HCT116 (cell line): ENCODE results near the gene ADAM8. TPM values are rescaled to one million over a fixed set of nuclear protein-coding genes. Genes with fewer than 3 reads are reported as not detected.

ENCODE experiments used
- ATAC-seq: fragments of 200-7000 bp; cut with Tn5 transposase; 2 replicates; pipeline ENCODE4 v1.9.1; 2020; ENCODE audit warnings: mild to moderate bottlenecking, moderate library complexity
- BruUV-seq: library from RNA; stranded (reverse); fragments of 400-500 nt; replicated peaks from 2 replicates; lab custom pipeline; 2021; lab: Mats Ljungman, UMichigan
- CTCF ChIA-PET: fragments of 300-600 bp; sonication (Branson Sonifier 250); formaldehyde crosslinking; loops from one replicate; lab custom pipeline; 2021; ENCODE audit warnings: antibody characterized with exemption; lab: Charles Lee
- POLR2A ChIA-PET: fragments of 300-600, 350-600 bp; sonication (Branson Sonifier 250); formaldehyde crosslinking; loops from one replicate; lab custom pipeline; 2021; ENCODE audit warnings: antibody characterized with exemption; lab: Charles Lee
- RAD21 ChIA-PET, 2 experiments: fragments of 300-600 bp; sonication (Branson Sonifier 250); formaldehyde crosslinking; loops; one replicate each; lab custom pipeline; 2023; ENCODE audit warnings: low total read pairs in 2 of 2; ENCODE audit not compliant: uncharacterized antibody in 2 of 2, unreplicated experiment in 2 of 2, low non-redundant PET in 1 of 2; lab: Charles Lee
- DNase-seq: peaks from one replicate; pipeline ENCODE4 v3.0.0-alpha.2; 2010; ENCODE audit warnings: low read depth, low spot score
- H2AFZ ChIP-seq: fragments of 200-600 bp; shearing (Covaris generic), sonication (generic); 2 replicates; pipeline ENCODE4 v1.6.1; 2017; ENCODE audit warnings: low read depth, mixed run types, mixed read lengths, antibody characterized with exemption, low read length; ENCODE audit not compliant: poor library complexity, severe bottlenecking
- H3K27ac ChIP-seq: 2 replicates; pipeline ENCODE4 v1.5.1; 2012; ENCODE audit warnings: low read depth, low read length
- H3K27me3 ChIP-seq: fragments of 200-600 bp; sonication (generic); 2 replicates; pipeline ENCODE4 v1.6.1; 2016; ENCODE audit warnings: mixed run types, low read length, mixed read lengths; ENCODE audit not compliant: insufficient read depth
- H3K36me3 ChIP-seq, 2 experiments: fragments of 200-500 bp in 1 of 2; fragments of 200-600 bp in 1 of 2; sonication (Bioruptor generic) in 1 of 2; sonication (generic) in 1 of 2; 2 replicates each; pipeline versions ENCODE4 v1.5.1 to v1.6.1; 2014 to 2016; ENCODE audit warnings: low read length in 2 of 2, inconsistent platforms in 1 of 2, mixed read lengths in 1 of 2, mixed run types in 1 of 2; ENCODE audit not compliant: insufficient read depth in 2 of 2, control insufficient read depth in 1 of 2
- H3K4me1 ChIP-seq, 2 experiments: fragments of 200-600 bp in 1 of 2; sonication (generic) in 1 of 2; 2 replicates each; pipeline versions ENCODE4 v1.5.1 to v1.6.1; 2012 to 2017; ENCODE audit warnings: low read length in 2 of 2, inconsistent platforms in 1 of 2, mild to moderate bottlenecking in 1 of 2, mixed read lengths in 1 of 2, mixed run types in 1 of 2, moderate library complexity in 1 of 2; ENCODE audit not compliant: insufficient read depth in 2 of 2, control insufficient read depth in 1 of 2
- H3K4me2 ChIP-seq: fragments of 200-600 bp; sonication (generic); 2 replicates; pipeline ENCODE4 v1.6.1; 2017; ENCODE audit warnings: mixed run types, low read length, mixed read lengths
- H3K4me3 ChIP-seq, 2 experiments: fragments of 200-600 bp in 1 of 2; sonication (generic) in 1 of 2; replicated peaks in 1 of 2; 2 replicates each; pipeline ENCODE4 v1.5.1; 2011 to 2016; ENCODE audit warnings: low read length in 2 of 2, control low read depth in 1 of 2, low read depth in 1 of 2, mild to moderate bottlenecking in 1 of 2, mixed read lengths in 1 of 2, mixed run types in 1 of 2
- H3K79me2 ChIP-seq: fragments of 200-600 bp; sonication (generic); 2 replicates; pipeline ENCODE4 v1.6.1; 2017; ENCODE audit warnings: mild to moderate bottlenecking, mixed run types, low read length, moderate library complexity, mixed read lengths; ENCODE audit not compliant: insufficient read depth
- H3K9ac ChIP-seq: fragments of 200-600 bp; sonication (generic); 2 replicates; pipeline ENCODE4 v1.6.1; 2016; ENCODE audit warnings: low read length, mixed read lengths
- H3K9me2 ChIP-seq: fragments of 200-600 bp; sonication (generic), shearing (Covaris generic); 2 replicates; pipeline ENCODE4 v1.6.1; 2017; ENCODE audit warnings: mixed run types, mild to moderate bottlenecking, moderate library complexity; ENCODE audit not compliant: insufficient read depth
- H3K9me3 ChIP-seq, 2 experiments: fragments of 200-500 bp in 1 of 2; fragments of 200-600 bp in 1 of 2; sonication (Bioruptor generic) in 1 of 2; sonication (generic) in 1 of 2; 2 replicates each; pipeline ENCODE4 v1.6.1; 2014 to 2017; ENCODE audit warnings: low read length in 2 of 2, mixed read lengths in 2 of 2, inconsistent platforms in 1 of 2, low read depth in 1 of 2, mild to moderate bottlenecking in 1 of 2, mixed run types in 1 of 2, moderate library complexity in 1 of 2; ENCODE audit not compliant: control insufficient read depth in 1 of 2, insufficient read depth in 1 of 2
- H4K20me1 ChIP-seq: fragments of 200-600 bp; sonication (generic), shearing (Covaris generic); 2 replicates; pipeline ENCODE4 v1.6.1; 2017; ENCODE audit warnings: mixed run types, mild to moderate bottlenecking, moderate library complexity; ENCODE audit not compliant: insufficient read depth
- CEBPB ChIP-seq: IDR thresholded peaks from 2 replicates; pipeline ENCODE4 v1.6.1; 2012; ENCODE audit warnings: low read depth
- ELF1 ChIP-seq: IDR thresholded peaks from 2 replicates; pipeline ENCODE4 v1.6.1; 2012; ENCODE audit warnings: low read depth, borderline replicate concordance
- EZH2 ChIP-seq: fragments of 200-600 bp; sonication (generic); IDR thresholded peaks from 2 replicates; pipeline ENCODE4 v1.6.1; 2017; ENCODE audit warnings: antibody characterized with exemption, mixed run types
- EZH2phosphoT487 ChIP-seq: fragments of 200-600 bp; IDR thresholded peaks from 2 replicates; pipeline ENCODE4 v1.6.1; 2018; ENCODE audit warnings: antibody characterized with exemption, borderline replicate concordance
- FOSL1 ChIP-seq: IDR thresholded peaks from 2 replicates; pipeline ENCODE4 v1.6.1; 2012; ENCODE audit warnings: low read depth
- JUND ChIP-seq: IDR thresholded peaks from 2 replicates; pipeline ENCODE4 v1.6.1; 2012
- POLR2A ChIP-seq: IDR thresholded peaks from 2 replicates; pipeline ENCODE4 v1.7.0; 2011; ENCODE audit warnings: borderline replicate concordance; ENCODE audit not compliant: insufficient read depth, insufficient read length; ENCODE audit errors: extremely low read depth
- POLR2AphosphoS5 ChIP-seq: IDR thresholded peaks from 2 replicates; pipeline ENCODE4 v1.6.1; 2011; ENCODE audit warnings: mild to moderate bottlenecking, low read depth, low read length, moderate library complexity
- RAD21 ChIP-seq: IDR thresholded peaks from 2 replicates; pipeline ENCODE4 v1.6.1; 2012; ENCODE audit warnings: low read depth, mild to moderate bottlenecking
- SP1 ChIP-seq: IDR thresholded peaks from 2 replicates; pipeline ENCODE4 v1.6.1; 2012; ENCODE audit warnings: low read depth
- SRF ChIP-seq: IDR thresholded peaks from 2 replicates; pipeline ENCODE4 v1.6.1; 2012; ENCODE audit warnings: low read depth
- TCF7L2 ChIP-seq: IDR thresholded peaks from 2 replicates; pipeline ENCODE4 v1.7.0; 2011; ENCODE audit warnings: borderline replicate concordance, inconsistent platforms; ENCODE audit not compliant: insufficient read depth, insufficient read length; ENCODE audit errors: extremely low read depth
- YY1 ChIP-seq: IDR thresholded peaks from 2 replicates; pipeline ENCODE4 v1.6.1; 2011; ENCODE audit warnings: low read length, low read depth, moderate library complexity, mild to moderate bottlenecking; ENCODE audit not compliant: insufficient replicate concordance; ENCODE audit errors: extremely low read depth
- ZBTB33 ChIP-seq: IDR thresholded peaks from 2 replicates; pipeline ENCODE4 v1.6.1; 2011; ENCODE audit warnings: mild to moderate bottlenecking, low read length, moderate library complexity; ENCODE audit not compliant: insufficient replicate concordance; ENCODE audit errors: extremely low read depth
- ZNF274 ChIP-seq: fragments of 200-500 bp; sonication (Bioruptor generic); IDR thresholded peaks from 2 replicates; pipeline ENCODE4 v1.6.1; 2014; ENCODE audit warnings: mild to moderate bottlenecking, low read depth, low read length, inconsistent platforms
- intact Hi-C: fragments of 100-400 bp; cut with micrococcal nuclease; formaldehyde crosslinking; loops from 2 replicates; pipeline ENCODE4 v1.10.0; 2022
- total RNA-seq: library from RNA; stranded (reverse); gene quantifications from one replicate; pipeline ENCODE4 v1.2.1, GENCODE V29; 2021; ENCODE audit not compliant: unreplicated experiment
- TF ChIP-seq, protein P1 (sequence below), 3 experiments: fragments of 200-600 bp in 1 of 3; sonication (generic) in 1 of 3; IDR thresholded peaks in 2 of 3; conservative IDR thresholded peaks in 1 of 3; 2 replicates each; pipeline ENCODE4 v1.5.1; 2012 to 2017; ENCODE audit warnings: low read depth in 2 of 3, low read length in 2 of 3, antibody characterized with exemption in 1 of 3, borderline replicate concordance in 1 of 3, control low read depth in 1 of 3, mild to moderate bottlenecking in 1 of 3, mixed read lengths in 1 of 3, mixed run types in 1 of 3, moderate library complexity in 1 of 3; ENCODE audit not compliant: insufficient read depth in 1 of 3
- TF ChIP-seq, protein P2 (sequence below): IDR thresholded peaks from 2 replicates; pipeline ENCODE4 v1.6.1; 2012; ENCODE audit warnings: low read depth

ADAM8 gene
- total RNA-seq, 1 experiment from 2014 or later, result 4.1 TPM

GRCh38 chr10:133287832-133288500, 11.3 kb upstream of the ADAM8 start:
- CTCF ChIA-PET, result no interaction called here
- DNase-seq, result no peak
- no peaks in the 10 kb centered on the region for H3K36me3 ChIP-seq

More at GRCh38 chr10:133287832-133288500, 11.3 kb upstream of the ADAM8 start:
- intact Hi-C loops, result no loop called here
- H3K27ac ChIP-seq, result no peak overlapping the region
- no peak for TF ChIP-seq YY1
- TF ChIP-seq, protein P1, sequence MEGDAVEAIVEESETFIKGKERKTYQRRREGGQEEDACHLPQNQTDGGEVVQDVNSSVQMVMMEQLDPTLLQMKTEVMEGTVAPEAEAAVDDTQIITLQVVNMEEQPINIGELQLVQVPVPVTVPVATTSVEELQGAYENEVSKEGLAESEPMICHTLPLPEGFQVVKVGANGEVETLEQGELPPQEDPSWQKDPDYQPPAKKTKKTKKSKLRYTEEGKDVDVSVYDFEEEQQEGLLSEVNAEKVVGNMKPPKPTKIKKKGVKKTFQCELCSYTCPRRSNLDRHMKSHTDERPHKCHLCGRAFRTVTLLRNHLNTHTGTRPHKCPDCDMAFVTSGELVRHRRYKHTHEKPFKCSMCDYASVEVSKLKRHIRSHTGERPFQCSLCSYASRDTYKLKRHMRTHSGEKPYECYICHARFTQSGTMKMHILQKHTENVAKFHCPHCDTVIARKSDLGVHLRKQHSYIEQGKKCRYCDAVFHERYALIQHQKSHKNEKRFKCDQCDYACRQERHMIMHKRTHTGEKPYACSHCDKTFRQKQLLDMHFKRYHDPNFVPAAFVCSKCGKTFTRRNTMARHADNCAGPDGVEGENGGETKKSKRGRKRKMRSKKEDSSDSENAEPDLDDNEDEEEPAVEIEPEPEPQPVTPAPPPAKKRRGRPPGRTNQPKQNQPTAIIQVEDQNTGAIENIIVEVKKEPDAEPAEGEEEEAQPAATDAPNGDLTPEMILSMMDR (IDR thresholded peaks at IDR 0.05 in 2 of 3, conservative IDR thresholded peaks at IDR 0.05 in 1 of 3; ENCODE audit: borderline replicate concordance in 1 of 3, insufficient read depth in 1 of 3, low read depth in 2 of 3, low read length in 2 of 3), result no peak
- no peak for TF ChIP-seq SP1
- no peak for TF ChIP-seq JUND
- no peak for TF ChIP-seq ZBTB33
- TF ChIP-seq CEBPB, result no peak
- no peak for TF ChIP-seq FOSL1
- no peak for TF ChIP-seq ELF1
- TF ChIP-seq, protein P2, sequence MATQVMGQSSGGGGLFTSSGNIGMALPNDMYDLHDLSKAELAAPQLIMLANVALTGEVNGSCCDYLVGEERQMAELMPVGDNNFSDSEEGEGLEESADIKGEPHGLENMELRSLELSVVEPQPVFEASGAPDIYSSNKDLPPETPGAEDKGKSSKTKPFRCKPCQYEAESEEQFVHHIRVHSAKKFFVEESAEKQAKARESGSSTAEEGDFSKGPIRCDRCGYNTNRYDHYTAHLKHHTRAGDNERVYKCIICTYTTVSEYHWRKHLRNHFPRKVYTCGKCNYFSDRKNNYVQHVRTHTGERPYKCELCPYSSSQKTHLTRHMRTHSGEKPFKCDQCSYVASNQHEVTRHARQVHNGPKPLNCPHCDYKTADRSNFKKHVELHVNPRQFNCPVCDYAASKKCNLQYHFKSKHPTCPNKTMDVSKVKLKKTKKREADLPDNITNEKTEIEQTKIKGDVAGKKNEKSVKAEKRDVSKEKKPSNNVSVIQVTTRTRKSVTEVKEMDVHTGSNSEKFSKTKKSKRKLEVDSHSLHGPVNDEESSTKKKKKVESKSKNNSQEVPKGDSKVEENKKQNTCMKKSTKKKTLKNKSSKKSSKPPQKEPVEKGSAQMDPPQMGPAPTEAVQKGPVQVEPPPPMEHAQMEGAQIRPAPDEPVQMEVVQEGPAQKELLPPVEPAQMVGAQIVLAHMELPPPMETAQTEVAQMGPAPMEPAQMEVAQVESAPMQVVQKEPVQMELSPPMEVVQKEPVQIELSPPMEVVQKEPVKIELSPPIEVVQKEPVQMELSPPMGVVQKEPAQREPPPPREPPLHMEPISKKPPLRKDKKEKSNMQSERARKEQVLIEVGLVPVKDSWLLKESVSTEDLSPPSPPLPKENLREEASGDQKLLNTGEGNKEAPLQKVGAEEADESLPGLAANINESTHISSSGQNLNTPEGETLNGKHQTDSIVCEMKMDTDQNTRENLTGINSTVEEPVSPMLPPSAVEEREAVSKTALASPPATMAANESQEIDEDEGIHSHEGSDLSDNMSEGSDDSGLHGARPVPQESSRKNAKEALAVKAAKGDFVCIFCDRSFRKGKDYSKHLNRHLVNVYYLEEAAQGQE, result no peak
- TF ChIP-seq ZNF274, result no peak
- TF ChIP-seq POLR2AphosphoS5, result no peak
- TF ChIP-seq EZH2phosphoT487, result no peak
- no peak for TF ChIP-seq EZH2
- TF ChIP-seq RAD21, result no peak
- TF ChIP-seq SRF, result no peak
- TF ChIP-seq POLR2A, result no peak
- no peak for TF ChIP-seq TCF7L2
- H3K9me2 ChIP-seq, result no peaks in the 10 kb centered on the region
- no peak overlapping the region for H3K4me2 ChIP-seq
- H3K79me2 ChIP-seq, result no peaks in the 10 kb centered on the region
- ChIA-PET POLR2A (no interaction called here), RAD21 (no interaction called here)
- ATAC-seq, result no peak
- no TSS peak for BruUV-seq
- H3K4me1 ChIP-seq, result no peaks in the 10 kb centered on the region
- no peaks in the 10 kb centered on the region for H4K20me1 ChIP-seq
- H2AFZ ChIP-seq, result no peak overlapping the region
- no peak overlapping the region for H3K4me3 ChIP-seq
- no peak overlapping the region for H3K9ac ChIP-seq
- no peaks in the 10 kb centered on the region for H3K9me3 ChIP-seq
- no peaks in the 10 kb centered on the region for H3K27me3 ChIP-seq
